ENCODE data around the gene GUCA2B. TPM values are rescaled to one million over a fixed set of nuclear protein-coding genes. Genes with fewer than 3 reads are reported as not detected.

GUCA2B gene
- polyA plus RNA-seq, 3 donors, result not detected

- DNase-seq (ENCODE audit: extremely low read depth in 1 of 11, low read depth in 9 of 11, low spot score in 4 of 11), result no peak
Measured at GRCh38 chr1:42163536-42164503, 10.6 kb downstream of the GUCA2B start.

- no peak for DNase-seq (ENCODE audit: extremely low read depth in 1 of 11, low read depth in 9 of 11, low spot score in 4 of 11)
Measured at GRCh38 chr1:42164551-42165420, 11.6 kb downstream of the GUCA2B start, which contains the start of gene GUCA2A. Gene GUCA2A, minus strand, starts transcription at chr1:42164745. Its CDS starts 33 bp downstream, at chr1:42164712.

- peak in 1 of 11 donors; percentile 68 for DNase-seq (ENCODE audit: extremely low read depth in 1 of 11, low read depth in 9 of 11, low spot score in 4 of 11)
Measured at GRCh38 chr1:42165511-42166210, 12.5 kb downstream of the GUCA2B start.

GRCh38 chr1:42167611-42168390 is 14.6 kb downstream of the GUCA2B start:
- no peak for DNase-seq (ENCODE audit: extremely low read depth in 1 of 11, low read depth in 9 of 11, low spot score in 4 of 11)

GRCh38 chr1:42168391-42168670 is 15.1 kb downstream of the GUCA2B start:
- DNase-seq (ENCODE audit: extremely low read depth in 1 of 11, low read depth in 9 of 11, low spot score in 4 of 11), result no peak

- DNase-seq (ENCODE audit: extremely low read depth in 1 of 11, low read depth in 9 of 11, low spot score in 4 of 11), result no peak
Measured at GRCh38 chr1:42168763-42169162, 15.6 kb downstream of the GUCA2B start.

GRCh38 chr1:42170779-42171621 is 17.8 kb downstream of the GUCA2B start:
- DNase-seq (ENCODE audit: extremely low read depth in 1 of 11, low read depth in 9 of 11, low spot score in 4 of 11), result no peak

GRCh38 chr1:42171679-42172266 is 18.6 kb downstream of the GUCA2B start:
- no peak for DNase-seq (ENCODE audit: extremely low read depth in 1 of 11, low read depth in 9 of 11, low spot score in 4 of 11)

- peak in 1 of 11 donors; percentile 44 for DNase-seq (ENCODE audit: extremely low read depth in 1 of 11, low read depth in 9 of 11, low spot score in 4 of 11)
Measured at GRCh38 chr1:42172381-42173133, 19.3 kb downstream of the GUCA2B start.

GRCh38 chr1:42173155-42173933 is 20.1 kb downstream of the GUCA2B start:
- DNase-seq (ENCODE audit: extremely low read depth in 1 of 11, low read depth in 9 of 11, low spot score in 4 of 11), result peak in 2 of 11 donors; percentile 47

GRCh38 chr1:42173961-42174735 is 20.9 kb downstream of the GUCA2B start:
- no peak for DNase-seq (ENCODE audit: extremely low read depth in 1 of 11, low read depth in 9 of 11, low spot score in 4 of 11)

- no peak for DNase-seq (ENCODE audit: extremely low read depth in 1 of 11, low read depth in 9 of 11, low spot score in 4 of 11)
Measured at GRCh38 chr1:42175314-42176054, 22.3 kb downstream of the GUCA2B start.

- no peak for DNase-seq (ENCODE audit: extremely low read depth in 1 of 11, low read depth in 9 of 11, low spot score in 4 of 11)
Measured at GRCh38 chr1:42176902-42177519, 23.8 kb downstream of the GUCA2B start.

- DNase-seq (ENCODE audit: extremely low read depth in 1 of 11, low read depth in 9 of 11, low spot score in 4 of 11), result peak in 3 of 11 donors; percentile 24 to 49 (median 45)
Measured at GRCh38 chr1:42177541-42177981, 24.4 kb downstream of the GUCA2B start.
